NCI-H2107 treated with DMSO at 0.1 percent for 48 hours (cell line): ENCODE results near the gene RBM22.

ENCODE experiments used
- DNase-seq: peaks from one replicate; lab custom pipeline; 2025; ENCODE audit not compliant: unreplicated experiment; lab: John Stamatoyannopoulos, UW

The RBM22 gene

DNA sequence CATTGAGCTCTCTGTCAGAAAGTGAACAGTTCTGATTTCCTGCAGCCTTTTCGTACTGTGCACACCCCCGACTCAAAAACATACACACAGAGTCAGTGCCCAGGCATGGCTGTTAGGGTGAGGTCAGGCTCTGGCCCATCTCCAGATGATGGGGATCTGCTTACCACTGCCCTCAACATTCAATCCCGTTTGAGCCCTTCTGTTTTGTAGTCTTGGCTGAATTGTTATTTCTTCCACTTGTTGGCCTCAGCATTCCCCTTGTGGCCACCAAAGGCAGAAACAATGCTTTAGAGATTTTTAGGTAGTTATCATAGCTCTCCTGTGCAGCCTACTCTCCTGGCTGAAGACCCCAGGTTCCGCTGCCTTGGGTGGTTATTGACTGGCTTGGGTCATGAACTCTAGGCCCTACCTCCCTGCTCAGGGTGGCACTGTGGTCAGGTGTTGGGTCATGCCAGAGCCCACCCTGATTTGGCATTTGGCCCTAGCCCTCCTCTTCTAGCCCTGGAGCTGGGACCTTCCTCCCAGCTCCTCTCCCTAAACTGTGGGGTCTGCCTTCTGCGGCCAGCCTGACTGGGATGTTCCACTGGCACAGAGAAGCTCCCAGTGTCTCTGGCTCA, 47.6 kb downstream of the RBM22 start:
- DNase-seq: no peak

DNA sequence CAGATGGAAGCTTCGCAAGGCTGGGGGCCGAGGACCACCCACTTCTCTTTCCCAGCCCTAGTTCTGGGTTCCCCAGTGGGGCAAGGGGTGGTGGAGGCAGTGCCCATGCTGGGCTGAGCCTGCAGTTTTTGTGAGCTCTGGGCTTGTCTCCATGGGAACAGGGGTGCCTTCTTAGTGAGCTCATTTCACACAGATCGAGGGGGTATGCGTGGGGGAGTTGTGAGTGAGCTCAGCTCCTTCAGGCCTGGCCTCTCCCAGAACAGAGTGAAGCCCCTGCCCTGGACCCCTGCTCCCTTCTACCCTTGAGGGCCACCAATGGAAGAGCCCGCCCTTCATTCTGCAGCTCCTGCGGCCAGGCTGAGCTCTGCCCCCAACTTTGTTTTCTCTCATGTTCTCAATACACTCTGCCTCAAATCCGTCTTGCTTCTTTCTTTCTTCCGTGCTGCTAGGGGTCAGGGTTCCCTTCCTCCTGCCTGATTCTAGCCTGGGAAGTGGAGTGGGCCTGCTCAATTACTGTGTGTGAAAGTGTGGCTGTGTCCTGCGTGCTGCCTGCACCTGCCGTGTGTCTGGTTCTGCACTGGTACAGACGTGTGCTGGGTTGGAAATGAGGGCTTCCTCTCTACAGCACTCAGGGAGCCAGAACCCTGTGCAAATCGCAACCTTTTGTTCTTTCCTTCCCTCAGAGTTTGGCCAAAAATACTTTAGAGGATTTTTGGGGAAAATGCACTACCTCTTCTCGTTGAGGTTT, 48.8 kb downstream of the RBM22 start:
- no peak for DNase-seq

- DNase-seq: no peak
Observed at GRCh38 chr5:150651382-150651781, 49.5 kb downstream of the RBM22 start.

- no peak for DNase-seq
Observed at GRCh38 chr5:150650021-150651006, 50.5 kb downstream of the RBM22 start.

DNA sequence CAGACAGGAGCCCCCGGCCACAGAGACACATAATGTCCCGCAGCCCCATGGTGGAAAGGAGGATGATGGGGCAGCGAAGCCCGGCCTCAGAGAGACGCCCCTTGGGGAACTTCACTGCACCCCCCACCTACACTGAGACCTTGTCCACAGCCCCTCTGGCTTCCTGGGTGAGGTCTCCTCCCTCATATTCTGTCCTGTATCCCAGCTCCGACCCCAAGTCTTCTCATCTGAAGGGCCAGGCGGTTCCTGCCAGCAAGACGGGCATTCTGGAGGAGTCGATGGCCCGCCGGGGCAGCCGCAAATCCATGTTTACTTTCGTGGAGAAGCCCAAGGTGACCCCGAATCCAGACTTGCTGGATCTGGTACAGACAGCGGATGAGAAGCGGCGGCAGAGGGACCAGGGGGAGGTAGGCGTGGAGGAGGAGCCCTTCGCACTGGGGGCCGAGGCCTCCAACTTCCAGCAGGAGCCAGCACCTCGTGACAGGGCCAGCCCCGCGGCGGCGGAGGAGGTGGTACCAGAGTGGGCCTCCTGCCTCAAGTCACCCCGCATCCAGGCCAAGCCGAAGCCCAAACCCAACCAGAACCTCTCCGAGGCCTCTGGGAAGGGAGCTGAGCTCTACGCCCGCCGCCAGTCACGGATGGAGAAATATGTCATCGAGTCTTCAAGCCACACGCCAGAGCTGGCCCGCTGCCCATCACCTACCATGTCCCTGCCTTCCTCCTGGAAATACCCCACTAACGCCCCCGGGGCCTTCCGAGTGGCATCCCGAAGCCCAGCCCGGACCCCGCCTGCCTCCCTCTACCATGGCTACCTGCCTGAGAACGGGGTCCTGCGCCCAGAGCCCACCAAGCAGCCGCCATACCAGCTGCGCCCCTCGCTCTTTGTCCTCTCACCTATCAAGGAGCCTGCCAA, 51.5 kb downstream of the RBM22 start:
- DNase-seq: no peak

DNA sequence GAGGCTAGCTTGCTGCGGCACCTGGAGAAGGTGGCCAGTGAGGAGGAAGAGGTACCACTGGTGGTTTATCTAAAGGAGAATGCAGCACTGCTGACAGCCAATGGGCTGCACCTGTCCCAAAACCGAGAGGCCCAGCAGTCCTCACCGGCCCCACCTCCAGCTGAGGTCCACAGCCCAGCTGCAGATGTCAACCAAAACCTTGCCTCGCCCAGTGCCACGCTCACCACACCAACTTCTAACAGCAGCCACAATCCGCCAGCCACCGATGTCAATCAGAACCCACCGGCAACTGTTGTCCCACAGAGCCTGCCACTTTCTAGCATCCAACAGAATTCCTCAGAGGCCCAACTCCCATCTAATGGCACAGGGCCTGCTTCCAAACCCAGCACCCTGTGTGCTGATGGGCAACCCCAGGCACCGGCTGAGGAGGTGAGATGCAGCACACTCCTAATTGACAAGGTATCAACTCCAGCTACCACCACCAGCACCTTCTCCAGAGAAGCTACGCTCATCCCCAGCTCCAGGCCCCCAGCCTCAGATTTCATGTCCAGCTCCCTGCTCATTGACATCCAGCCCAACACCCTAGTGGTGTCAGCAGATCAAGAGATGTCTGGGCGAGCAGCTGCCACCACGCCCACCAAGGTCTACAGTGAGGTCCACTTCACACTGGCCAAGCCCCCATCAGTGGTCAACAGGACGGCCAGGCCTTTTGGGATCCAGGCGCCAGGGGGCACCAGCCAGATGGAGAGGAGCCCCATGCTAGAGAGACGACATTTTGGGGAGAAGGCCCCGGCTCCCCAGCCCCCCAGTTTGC, 52.4 kb downstream of the RBM22 start:
- no peak for DNase-seq

GRCh38 chr5:150647275-150648251, 53.3 kb downstream of the RBM22 start:
- DNase-seq: no peak

- no peak for DNase-seq
Observed at GRCh38 chr5:150645070-150645700, 55.7 kb downstream of the RBM22 start.

DNA sequence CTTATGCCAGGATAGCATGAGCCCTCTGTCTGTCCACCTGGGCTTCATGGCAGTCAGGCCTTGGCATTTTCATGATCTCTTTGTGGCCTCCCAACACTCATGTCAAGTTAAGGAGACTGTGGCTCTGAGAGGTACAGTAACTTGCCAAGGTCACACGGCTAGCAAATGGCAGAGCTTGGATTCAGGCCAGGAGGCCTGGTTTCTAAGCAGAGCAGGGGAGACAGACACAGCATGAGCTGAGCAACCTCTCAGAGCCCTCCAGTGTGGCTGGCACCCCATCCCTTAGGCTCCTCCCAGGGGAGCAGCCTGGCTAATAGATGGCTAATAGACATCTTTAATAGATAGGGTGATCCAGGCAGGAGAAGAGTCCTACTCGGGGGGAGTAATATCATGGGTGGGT, 56.3 kb downstream of the RBM22 start:
- no peak for DNase-seq

DNA sequence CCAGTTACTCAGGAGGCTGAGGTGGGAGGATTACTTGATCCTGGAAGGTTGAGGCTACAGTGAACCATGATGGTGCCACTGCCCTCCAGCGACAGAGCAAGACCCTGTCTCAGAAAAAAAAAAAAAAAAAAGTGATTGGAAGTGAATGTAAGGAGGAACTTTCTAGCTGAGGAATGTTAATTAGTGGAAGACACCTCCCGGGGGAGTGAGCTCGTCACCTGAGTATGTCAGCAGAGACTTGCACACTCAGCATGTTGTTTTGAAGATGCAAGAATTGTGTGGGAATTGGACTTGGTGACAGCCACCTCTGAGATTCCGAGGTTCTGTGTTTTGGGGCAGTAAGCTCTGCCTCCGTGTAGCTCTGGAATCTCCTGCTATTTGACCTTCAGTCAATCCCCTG, 56.8 kb downstream of the RBM22 start:
- no peak for DNase-seq

DNA sequence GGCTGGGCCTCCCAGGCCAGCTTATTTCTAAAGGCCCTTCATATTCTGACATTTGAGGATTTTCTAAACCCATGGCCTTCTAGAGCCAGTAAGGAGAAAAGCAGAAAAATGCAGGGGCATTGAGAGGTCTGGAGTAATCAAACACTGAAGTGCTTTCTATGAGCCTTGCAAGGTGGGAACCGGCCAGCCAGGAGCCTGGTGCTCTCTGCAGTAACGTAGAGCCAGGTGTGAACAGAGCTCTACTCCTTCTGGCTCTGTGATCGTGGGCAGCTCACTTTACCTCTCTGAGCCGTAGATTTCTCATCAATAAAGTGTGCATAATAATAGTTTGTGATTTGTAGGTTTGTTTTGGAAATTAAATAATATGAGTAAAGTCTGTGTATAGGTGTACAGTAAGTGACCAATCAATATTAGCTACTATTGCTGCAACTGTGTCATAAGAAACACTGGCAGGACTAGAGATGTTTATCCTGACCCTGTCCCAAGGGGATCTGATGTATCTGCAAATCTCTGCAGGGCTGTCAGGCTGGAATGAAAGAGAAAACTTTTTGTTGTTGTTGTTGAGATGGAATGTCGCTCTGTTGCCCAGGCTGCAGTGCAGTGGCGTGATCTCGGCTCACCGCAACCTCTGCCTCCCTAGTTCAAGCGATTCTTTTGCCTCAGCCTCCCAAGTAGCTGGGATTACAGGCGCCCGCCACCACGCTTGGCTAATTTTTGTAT, 57.7 kb downstream of the RBM22 start:
- DNase-seq: no peak

- no peak for DNase-seq
Observed at GRCh38 chr5:150642567-150642927, 58.3 kb downstream of the RBM22 start.

- no peak for DNase-seq
Observed at GRCh38 chr5:150641824-150642566, 58.9 kb downstream of the RBM22 start.

GRCh38 chr5:150641006-150641570, 59.8 kb downstream of the RBM22 start:
- no peak for DNase-seq
